Rectal smooth muscle tissue (tissue), 1 donor: Measurements from ENCODE around the gene DIPK1C.

Source experiments
- H3K27ac ChIP-seq: one replicate; pipeline ENCODE4 v1.7.0; 2013; ENCODE audit warnings: low read depth, low read length, inconsistent platforms
- H3K27me3 ChIP-seq: one replicate; pipeline ENCODE4 v1.7.0; 2013; ENCODE audit warnings: low read length; ENCODE audit not compliant: control insufficient read depth, insufficient read depth
- H3K36me3 ChIP-seq: one replicate; pipeline ENCODE4 v1.7.0; 2013; ENCODE audit warnings: low read length; ENCODE audit not compliant: control insufficient read depth, insufficient read depth
- H3K4me1 ChIP-seq: one replicate; pipeline ENCODE4 v1.7.0; 2013; ENCODE audit warnings: low read length; ENCODE audit not compliant: control insufficient read depth, insufficient read depth
- H3K4me3 ChIP-seq: one replicate; pipeline ENCODE4 v1.7.0; 2013; ENCODE audit warnings: low read length
- H3K9ac ChIP-seq: one replicate; pipeline ENCODE4 v1.7.0; 2013; ENCODE audit warnings: low read length

DIPK1C gene

GRCh38 chr18:74456349-74457042 lies 612 bp downstream of the DIPK1C start:
- peaks cover 6% of the 10 kb centered on the region for H3K4me1 ChIP-seq
- H3K27ac ChIP-seq = no peak overlapping the region
- H3K4me3 ChIP-seq = peak overlapping the region; percentile 49
- peaks cover 16% of the 10 kb centered on the region for H3K27me3 ChIP-seq
- no peaks in the 10 kb centered on the region for H3K36me3 ChIP-seq
- H3K9ac ChIP-seq = no peak overlapping the region

DNA sequence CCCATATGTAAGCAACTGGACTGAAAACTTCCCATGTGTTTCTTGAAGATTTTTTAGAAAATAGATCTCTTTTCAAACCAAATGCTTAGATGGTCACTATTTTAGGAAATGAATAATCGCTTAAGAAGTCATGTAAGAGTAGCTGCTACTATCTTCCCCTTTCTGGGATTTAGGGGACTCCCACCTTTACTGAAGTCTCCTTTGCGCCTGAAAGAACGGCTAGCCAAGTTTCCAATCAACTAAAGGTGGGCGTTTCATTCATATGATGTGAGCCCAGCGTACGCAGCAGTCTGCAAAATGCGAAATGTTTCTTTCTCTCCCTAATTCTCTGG lies 1.1 kb downstream of the DIPK1C start:
- H3K4me1 ChIP-seq = peaks cover 6% of the 10 kb centered on the region
- H3K27ac ChIP-seq = no peak overlapping the region
- no peaks in the 10 kb centered on the region for H3K36me3 ChIP-seq
- H3K9ac ChIP-seq = no peak overlapping the region
- peaks cover 16% of the 10 kb centered on the region for H3K27me3 ChIP-seq
- H3K4me3 ChIP-seq = peak overlapping the region; percentile 49

- Histone ChIP-seq H3K36me3 (no peaks in the 10 kb centered on the region), H3K4me1 (peaks cover 6% of the 10 kb centered on the region), H3K27ac (no peak overlapping the region), H3K4me3 (no peak overlapping the region), H3K9ac (no peak overlapping the region), H3K27me3 (peaks cover 18% of the 10 kb centered on the region)
Observed at GRCh38 chr18:74455386-74455785, 1.7 kb downstream of the DIPK1C start.

DNA sequence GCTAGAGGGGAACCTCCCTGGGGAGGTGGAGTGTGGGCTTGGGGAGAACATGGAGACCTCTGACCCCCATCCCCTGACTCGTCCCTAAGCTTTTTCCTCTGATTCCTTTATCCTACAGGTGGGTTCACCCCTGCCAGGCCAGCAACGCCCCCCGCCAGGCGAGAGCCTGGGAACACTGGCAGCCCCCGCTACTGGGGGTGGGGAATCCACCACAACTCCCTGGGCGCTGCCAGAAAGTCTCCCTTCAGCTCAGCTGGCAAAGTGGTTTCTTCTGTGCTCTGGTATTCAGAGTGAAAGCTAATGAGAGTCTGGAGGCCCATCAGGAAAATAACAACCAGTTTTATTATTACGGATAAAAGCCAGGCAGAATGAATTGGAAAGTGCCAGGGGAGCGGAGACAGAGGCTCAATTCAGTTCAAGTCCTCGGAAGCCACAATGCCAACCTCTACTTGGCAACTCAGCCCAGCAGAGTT lies 2.8 kb downstream of the DIPK1C start:
- no peak overlapping the region for H3K27ac ChIP-seq
- H3K4me1 ChIP-seq = peaks cover 6% of the 10 kb centered on the region
- no peak overlapping the region for H3K9ac ChIP-seq
- peaks cover 18% of the 10 kb centered on the region for H3K27me3 ChIP-seq
- no peaks in the 10 kb centered on the region for H3K36me3 ChIP-seq
- no peak overlapping the region for H3K4me3 ChIP-seq

DNA sequence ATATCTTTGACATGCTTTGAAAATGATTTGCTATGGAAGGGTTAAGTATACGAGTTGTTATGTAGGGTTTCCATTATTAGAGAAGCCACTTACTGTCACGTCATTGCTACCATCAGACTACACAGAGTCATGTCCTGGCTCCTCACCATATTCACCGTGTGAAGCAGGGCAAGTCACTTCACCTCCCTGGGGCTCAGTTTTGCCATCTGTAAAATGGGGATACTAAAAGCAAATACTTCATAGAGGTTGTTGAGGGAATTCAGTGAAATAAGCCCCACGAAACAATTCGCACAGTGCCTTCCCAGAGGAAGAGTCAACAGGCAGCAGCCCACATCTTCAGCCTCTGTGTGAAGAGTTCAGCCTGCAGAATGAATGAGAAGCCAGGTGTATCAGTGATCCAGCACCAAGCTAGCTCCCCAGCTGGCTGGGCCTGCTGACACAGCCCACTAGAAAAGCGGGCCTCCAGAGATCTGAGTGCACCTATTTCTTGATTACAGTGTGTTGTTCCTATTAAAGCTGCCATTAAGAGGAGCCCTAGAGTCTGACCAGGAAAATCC lies 3.4 kb downstream of the DIPK1C start:
- H3K27ac ChIP-seq = no peak overlapping the region
- H3K27me3 ChIP-seq = peaks cover 18% of the 10 kb centered on the region
- H3K9ac ChIP-seq = no peak overlapping the region
- peaks cover 6% of the 10 kb centered on the region for H3K4me1 ChIP-seq
- H3K4me3 ChIP-seq = no peak overlapping the region
- no peaks in the 10 kb centered on the region for H3K36me3 ChIP-seq

- Histone ChIP-seq H3K4me1 (peaks cover 6% of the 10 kb centered on the region), H3K36me3 (no peaks in the 10 kb centered on the region), H3K9ac (no peak overlapping the region), H3K27ac (no peak overlapping the region), H3K27me3 (peaks cover 16% of the 10 kb centered on the region), H3K4me3 (no peak overlapping the region)
Observed at GRCh38 chr18:74453016-74453566, 4.0 kb downstream of the DIPK1C start.

DNA sequence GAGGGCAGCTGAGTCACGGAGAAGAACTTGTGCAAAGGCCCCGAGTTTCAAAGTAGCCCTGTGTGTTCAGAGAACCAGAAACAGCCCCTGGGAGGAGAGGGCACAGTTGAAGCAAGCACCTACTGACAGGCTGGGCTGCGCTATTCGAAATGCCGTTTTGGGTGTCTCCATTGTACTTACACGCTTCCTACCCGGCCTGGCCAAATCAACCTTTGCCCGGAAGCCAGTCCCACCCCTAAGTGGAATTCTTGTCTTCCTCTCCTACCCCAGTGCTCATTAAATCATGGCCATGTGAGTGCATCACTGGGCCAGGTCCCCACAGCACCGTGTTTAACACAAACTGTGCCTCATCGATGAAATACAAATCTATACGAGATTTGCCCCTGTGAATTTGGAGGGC lies 6.0 kb downstream of the DIPK1C start:
- Histone ChIP-seq H3K9ac (no peak overlapping the region), H3K27me3 (peaks cover 5% of the 10 kb centered on the region), H3K4me1 (peaks cover 2% of the 10 kb centered on the region), H3K27ac (no peak overlapping the region), H3K36me3 (no peaks in the 10 kb centered on the region), H3K4me3 (no peak overlapping the region)

GRCh38 chr18:74450626-74451025 lies 6.5 kb downstream of the DIPK1C start:
- no peaks in the 10 kb centered on the region for H3K36me3 ChIP-seq
- H3K4me1 ChIP-seq = no peaks in the 10 kb centered on the region
- peaks cover 3% of the 10 kb centered on the region for H3K27me3 ChIP-seq
- no peak overlapping the region for H3K27ac ChIP-seq
- H3K4me3 ChIP-seq = no peak overlapping the region
- H3K9ac ChIP-seq = no peak overlapping the region

GRCh38 chr18:74447404-74448152 lies 9.5 kb downstream of the DIPK1C start:
- Histone ChIP-seq H3K36me3 (no peaks in the 10 kb centered on the region), H3K27ac (no peak overlapping the region), H3K9ac (no peak overlapping the region), H3K4me3 (no peak overlapping the region), H3K4me1 (no peaks in the 10 kb centered on the region), H3K27me3 (peaks cover 3% of the 10 kb centered on the region)

DNA sequence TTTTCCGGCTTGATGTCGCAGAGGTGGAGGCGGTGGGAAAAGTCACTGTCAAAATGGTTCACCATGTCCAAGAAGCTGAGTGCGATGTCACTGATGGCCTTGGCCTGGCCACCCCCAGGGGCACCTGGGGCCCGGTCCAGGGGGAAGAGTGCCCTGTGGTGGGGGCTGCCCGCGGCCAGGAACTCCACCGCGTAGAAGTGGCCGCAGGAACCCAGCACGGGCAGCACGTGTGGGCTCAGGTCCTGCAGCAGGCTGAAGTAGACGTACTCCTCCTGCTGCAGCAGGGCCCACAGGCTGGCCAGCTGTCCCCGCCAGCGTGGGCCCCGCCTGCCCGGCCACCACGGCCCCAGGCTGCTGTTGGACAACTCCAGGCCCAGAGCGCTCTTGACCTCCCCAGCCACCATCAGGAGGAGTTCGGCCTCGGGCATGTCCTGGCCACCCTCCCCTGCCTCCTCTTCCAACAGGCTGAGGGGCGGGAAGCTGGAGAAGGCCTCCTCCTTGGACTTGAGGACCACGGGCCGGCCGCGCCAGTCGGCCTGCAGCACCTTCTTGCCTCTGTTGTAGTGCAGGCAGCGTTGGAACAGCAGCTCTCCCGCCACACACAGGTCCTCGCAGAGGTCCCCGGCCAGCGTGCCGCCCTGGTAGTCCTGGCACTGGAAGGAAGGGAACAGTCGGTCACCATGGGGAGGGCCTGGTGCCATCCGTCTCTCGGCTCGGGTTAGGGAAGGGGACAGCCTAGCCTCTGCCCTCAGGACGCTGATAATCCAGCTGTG lies 10.3 kb downstream of the DIPK1C start:
- Histone ChIP-seq H3K27ac (no peak overlapping the region), H3K4me1 (no peaks in the 10 kb centered on the region), H3K9ac (no peak overlapping the region), H3K27me3 (peaks cover 3% of the 10 kb centered on the region), H3K36me3 (no peaks in the 10 kb centered on the region), H3K4me3 (no peak overlapping the region)

DNA sequence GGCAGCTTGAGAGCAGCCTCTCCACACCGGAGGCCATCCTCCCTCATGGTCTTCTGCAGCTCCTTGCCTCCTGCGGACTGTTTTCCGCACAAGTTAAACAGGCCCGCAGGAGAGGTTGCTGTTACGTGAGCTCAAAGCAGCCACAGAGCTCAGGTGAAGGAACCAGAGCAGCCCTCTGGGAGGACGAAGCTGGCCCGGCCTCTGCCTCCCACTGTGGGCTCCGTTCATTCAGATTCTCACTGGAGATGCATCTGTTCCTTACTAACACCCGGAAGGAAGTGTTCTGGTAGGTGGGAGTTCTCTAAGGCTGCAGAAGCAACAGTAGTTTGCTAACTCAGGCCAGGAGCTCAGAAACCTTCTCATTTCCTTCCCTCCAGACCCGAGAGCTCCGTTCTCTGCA lies 10.9 kb downstream of the DIPK1C start:
- Histone ChIP-seq H3K9ac (no peak overlapping the region), H3K27me3 (peaks cover 3% of the 10 kb centered on the region), H3K4me1 (no peaks in the 10 kb centered on the region), H3K4me3 (no peak overlapping the region), H3K27ac (no peak overlapping the region), H3K36me3 (no peaks in the 10 kb centered on the region)

DNA sequence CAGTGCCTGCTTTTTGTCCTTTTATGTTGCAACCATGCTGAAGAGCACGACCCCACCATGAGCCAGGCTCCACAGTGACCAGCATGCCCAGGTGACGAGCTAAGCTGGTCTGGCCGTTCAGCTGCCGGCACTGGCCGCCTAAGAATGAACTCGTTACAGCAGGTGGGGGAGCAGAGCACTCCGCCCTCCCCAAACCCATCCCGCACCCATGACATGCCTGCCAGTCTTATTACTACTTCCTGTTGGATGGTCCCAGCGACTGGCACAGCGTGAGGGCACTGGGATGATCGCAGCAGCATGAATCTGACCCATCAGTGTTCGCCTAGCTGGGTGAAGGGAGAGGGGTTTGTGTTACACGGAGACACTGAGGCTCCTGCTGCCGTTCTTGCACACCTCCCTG lies 11.5 kb downstream of the DIPK1C start:
- Histone ChIP-seq H3K36me3 (no peaks in the 10 kb centered on the region), H3K4me1 (no peaks in the 10 kb centered on the region), H3K27me3 (peaks cover under 1% of the 10 kb centered on the region), H3K9ac (no peak overlapping the region), H3K4me3 (no peak overlapping the region), H3K27ac (no peak overlapping the region)
